ENCODE data around the gene FAM174A.

DNA sequence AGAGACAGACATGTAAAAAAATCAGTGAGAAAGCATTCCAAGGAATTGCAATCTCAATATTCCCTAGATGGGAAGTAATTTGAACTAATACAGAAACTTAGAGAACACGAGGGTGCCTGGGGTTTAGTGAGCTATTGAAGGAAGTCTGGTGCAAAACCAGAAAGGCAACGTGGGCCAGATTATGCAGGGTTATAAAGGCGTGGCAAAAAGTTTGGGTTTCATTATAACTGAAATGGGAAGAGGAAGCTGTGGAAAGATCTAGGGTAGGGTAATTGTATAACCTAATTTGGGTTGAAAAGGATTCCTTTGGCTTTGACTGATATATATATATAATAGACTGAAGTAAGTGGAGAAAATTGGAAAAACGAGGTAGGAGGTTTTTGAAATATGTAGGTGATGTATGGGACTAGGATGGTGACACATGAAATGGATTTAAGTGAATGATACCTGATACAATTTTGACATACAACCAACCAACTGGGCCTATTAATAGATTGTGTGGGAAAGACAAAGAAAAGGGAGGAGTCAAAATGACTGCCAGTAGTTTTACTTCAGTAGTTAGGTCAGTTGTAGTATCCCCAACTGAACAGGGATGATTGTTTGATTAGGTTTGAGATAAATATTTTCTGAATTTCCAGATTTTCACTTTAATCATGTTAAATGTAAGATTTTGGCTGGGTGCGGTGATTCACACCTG is 65.3 kb downstream of the FAM174A start:
- TF ChIP-seq, protein P1, sequence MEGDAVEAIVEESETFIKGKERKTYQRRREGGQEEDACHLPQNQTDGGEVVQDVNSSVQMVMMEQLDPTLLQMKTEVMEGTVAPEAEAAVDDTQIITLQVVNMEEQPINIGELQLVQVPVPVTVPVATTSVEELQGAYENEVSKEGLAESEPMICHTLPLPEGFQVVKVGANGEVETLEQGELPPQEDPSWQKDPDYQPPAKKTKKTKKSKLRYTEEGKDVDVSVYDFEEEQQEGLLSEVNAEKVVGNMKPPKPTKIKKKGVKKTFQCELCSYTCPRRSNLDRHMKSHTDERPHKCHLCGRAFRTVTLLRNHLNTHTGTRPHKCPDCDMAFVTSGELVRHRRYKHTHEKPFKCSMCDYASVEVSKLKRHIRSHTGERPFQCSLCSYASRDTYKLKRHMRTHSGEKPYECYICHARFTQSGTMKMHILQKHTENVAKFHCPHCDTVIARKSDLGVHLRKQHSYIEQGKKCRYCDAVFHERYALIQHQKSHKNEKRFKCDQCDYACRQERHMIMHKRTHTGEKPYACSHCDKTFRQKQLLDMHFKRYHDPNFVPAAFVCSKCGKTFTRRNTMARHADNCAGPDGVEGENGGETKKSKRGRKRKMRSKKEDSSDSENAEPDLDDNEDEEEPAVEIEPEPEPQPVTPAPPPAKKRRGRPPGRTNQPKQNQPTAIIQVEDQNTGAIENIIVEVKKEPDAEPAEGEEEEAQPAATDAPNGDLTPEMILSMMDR (IDR thresholded peaks at IDR 0.05) = no peak
- TF ChIP-seq POLR2A (IDR thresholded peaks at IDR 0.05) (no peak), POLR2AphosphoS5 (IDR thresholded peaks at IDR 0.05) (no peak)
